GM21619 (cell line): ENCODE data around the gene JADE3.
A peak's percentile ranks its signal among the peaks of the same experiment; 100 is the strongest.

Experiments
- ATAC-seq: cut with Tn5 transposase; IDR thresholded peaks from one replicate; pipeline ENCODE4 v1.9.1; 2021; ENCODE audit not compliant: unreplicated experiment

Gene JADE3

DNA sequence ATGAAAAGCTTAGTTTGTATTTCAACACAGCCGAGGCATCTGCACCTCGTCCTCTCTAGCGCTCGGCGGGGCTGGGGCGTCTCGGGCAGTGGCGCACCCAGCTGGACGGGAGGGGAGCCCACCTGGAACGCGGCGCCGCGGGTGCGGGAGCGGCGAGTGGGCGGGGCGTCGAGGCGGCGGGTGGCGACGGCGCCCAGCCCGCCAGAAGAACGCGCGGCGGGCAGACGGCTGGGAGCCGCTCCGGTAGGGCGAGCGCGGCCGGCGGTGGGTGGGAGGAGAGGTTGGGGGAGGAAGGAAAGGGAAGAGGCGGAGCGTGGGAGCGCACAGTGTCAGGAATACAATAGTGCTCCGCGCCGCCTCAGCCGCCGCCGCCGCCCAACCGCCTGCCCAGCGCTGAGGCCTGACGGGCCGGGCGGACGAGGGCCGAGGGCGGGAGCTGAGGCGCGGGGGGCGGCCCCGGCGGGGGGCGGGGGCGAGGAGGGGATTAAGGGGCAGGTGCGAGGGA, at the start of gene JADE3:
TSS of gene JADE3 (plus strand) at position 324 of the 505 bp plus-strand sequence. CDS start 72,474 bp downstream, outside the sequence.
- no peak for ATAC-seq

GRCh38 chrX:46863072-46863471, 49.1 kb upstream of the JADE3 start:
- ATAC-seq = no peak

- ATAC-seq = no peak
These were observed 47.6 kb upstream of the JADE3 start for GRCh38 chrX:46864606-46865005.

- ATAC-seq = no peak
These were observed 46.9 kb upstream of the JADE3 start for GRCh38 chrX:46865281-46865680.

GRCh38 chrX:46866726-46867125, 45.5 kb upstream of the JADE3 start:
- ATAC-seq = no peak

- ATAC-seq = no peak
These were observed 38.5 kb upstream of the JADE3 start for GRCh38 chrX:46873746-46874145.

GRCh38 chrX:46876901-46877300, 35.3 kb upstream of the JADE3 start:
- no peak for ATAC-seq

GRCh38 chrX:46882266-46882665, 30.0 kb upstream of the JADE3 start:
- no peak for ATAC-seq

- no peak for ATAC-seq
These were observed 27.4 kb upstream of the JADE3 start for GRCh38 chrX:46884799-46885198.

GRCh38 chrX:46898207-46898606, 14.0 kb upstream of the JADE3 start:
- no peak for ATAC-seq

DNA sequence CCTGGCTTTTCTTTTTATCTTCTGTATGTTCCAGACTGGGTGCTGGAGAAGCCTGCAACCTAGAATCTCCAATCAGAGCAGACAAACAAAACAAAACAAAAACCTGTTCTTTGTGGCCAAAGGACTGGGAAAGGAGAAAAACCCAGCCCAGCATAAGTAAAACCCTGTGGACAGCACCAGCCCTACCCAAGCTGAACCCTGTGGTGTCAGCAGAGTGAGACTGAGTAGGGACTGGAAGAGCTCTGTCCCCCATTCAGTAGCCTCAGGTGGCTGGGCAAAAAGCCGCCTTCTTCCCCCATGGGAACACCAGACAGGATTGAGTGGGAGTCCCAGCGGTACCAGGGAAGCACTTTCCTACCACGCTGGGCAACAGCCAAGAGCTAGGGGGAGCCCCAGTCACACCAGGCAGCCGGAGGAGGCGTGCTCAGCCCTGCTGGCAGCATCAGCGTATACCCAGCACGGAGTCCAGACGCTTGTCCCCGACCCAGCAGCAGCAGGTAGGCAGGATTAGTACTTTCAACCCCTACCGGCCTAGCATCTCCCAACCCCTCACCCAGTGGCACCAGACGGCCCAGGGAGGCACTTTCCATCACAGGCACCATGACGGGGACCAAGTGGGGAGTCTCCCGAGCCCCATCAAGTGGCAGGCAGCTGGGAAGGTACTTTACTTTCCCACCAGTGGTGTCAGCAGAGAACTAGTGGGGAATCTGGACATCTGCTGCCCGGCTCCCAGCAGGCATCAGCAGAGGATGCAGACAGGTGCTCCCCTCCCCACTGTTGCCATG, 8.6 kb upstream of the JADE3 start:
- ATAC-seq = peak; percentile 93

GRCh38 chrX:46904626-46905025, 7.6 kb upstream of the JADE3 start:
- no peak for ATAC-seq

DNA sequence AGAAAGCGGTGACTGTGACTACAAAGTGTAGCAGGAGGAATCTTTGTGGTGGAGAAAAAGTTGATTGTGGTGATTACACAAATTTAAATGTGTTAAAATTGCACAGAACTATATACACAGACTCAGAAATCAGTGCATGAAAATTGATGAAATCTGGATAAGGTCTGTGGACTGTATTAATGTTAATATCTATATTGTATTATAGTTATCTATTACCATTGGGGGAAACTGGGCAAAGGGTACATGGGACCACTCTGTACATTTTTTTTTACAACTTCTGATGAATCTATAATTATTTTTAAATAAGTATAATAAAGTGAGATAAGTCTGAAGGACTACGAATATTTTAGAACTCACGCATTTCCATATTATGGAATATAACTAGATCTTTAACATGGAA, 1.8 kb upstream of the JADE3 start:
- no peak for ATAC-seq

GRCh38 chrX:46912603-46913491, 626 bp downstream of the JADE3 start:
- no peak for ATAC-seq

GRCh38 chrX:46913667-46914066, 1.4 kb downstream of the JADE3 start:
- no peak for ATAC-seq

DNA sequence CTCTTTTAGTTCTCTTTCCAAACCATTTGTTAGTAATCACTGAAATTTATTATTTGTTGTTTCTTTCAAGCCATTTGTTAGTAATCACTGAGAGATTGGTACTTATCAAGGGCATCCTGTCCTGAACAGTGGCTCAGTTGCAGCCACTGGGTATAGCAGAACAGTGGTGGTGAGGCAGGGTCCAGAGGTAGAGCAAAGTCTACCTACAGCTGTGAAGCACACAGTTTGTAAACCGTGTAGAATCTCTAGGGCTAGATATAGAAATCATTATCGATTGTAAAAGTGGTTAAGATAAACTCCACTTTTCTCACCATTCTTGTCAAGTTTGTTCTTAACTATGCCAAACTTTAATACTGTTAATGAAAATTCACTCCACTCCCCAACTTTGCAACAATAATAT, 4.1 kb downstream of the JADE3 start:
- no peak for ATAC-seq

- ATAC-seq = no peak
These were observed 5.4 kb downstream of the JADE3 start for GRCh38 chrX:46917622-46918021.

DNA sequence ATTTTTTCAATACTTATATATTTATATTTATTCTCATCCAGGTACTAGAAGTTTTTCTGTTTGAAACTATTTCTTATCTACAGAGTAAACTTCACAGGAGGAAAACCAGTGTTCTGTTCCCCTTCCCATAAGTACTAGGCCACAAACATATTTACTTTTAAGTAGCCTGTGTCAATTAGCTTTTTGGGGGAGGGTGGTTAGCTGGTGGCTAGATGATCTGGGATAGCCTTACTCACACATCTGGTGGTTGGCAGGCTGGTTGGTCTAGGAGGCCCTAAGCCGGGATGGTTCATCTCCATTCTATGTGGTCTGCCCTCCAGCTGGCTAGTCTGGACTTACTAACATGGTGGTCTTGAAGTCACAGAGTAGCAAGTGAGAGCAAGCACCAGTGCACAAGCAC, 6.2 kb downstream of the JADE3 start:
- ATAC-seq = no peak

DNA sequence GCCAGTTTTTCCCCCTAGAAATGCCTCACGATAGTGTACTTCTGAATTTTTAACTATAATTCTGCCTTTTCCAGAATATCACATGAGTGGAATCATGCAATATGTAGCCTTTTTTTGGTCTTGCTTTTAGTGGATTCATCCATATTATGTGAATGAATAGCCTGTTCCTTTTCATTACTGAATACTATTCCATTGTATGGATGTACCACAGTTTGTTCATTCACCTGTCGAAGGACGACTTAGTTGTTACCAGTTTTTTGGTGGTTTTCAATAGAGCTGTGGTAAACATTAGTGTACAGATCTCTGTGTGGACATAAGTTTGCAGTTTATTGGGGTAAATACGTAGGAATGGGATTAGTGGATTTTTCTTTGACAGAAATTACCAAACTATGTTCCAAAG, 8.0 kb downstream of the JADE3 start:
- no peak for ATAC-seq

DNA sequence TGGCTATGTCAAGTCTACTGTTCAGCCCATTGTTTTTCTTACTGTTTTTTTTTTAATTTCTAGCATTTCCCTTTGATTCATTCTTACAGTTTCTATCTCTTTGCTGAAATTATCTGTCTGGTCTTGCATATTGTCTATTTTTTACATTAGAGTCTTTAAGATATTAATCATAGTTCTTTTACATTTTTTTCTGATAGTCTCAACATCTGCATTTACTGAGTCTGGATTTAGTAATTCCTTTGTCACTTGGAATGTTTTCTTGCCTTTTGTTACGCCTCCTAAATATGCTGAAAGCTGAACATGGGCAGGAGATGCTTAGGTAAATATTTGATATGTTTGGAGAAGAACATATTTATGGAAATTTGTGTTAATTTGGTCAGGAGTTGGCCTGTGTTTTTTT, 10.4 kb downstream of the JADE3 start:
- ATAC-seq = no peak

DNA sequence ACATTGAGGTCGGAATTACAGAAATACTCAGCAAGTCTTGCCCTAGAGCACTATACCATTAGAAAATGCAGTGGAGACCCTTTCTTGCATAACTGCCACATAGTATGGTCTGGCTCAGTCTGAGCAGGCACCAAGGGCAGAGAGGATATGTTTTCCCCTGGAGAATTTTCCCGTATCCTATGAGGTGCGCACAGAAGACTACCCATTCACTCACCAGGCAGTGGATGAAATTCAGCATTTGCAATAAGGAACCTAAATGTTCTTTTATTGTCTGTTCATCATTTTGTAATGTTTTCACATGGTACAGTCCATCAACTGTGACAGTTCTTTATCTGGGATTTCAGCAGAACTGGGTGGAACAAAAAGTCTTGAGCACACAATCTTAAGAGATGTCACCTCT, 15.5 kb downstream of the JADE3 start:
- ATAC-seq = no peak
